Eye (tissue), 1 donor: ENCODE data around the gene ANTXR2.
"Not testable (repeated sequence)": the region's sequence is repeated elsewhere in the genome, so short reads cannot be mapped to it uniquely, and the experiment has no call there.

Experiments
- DNase-seq: peaks from one replicate; pipeline ENCODE4 v3.0.0-alpha.2; 2015

The ANTXR2 gene

DNA sequence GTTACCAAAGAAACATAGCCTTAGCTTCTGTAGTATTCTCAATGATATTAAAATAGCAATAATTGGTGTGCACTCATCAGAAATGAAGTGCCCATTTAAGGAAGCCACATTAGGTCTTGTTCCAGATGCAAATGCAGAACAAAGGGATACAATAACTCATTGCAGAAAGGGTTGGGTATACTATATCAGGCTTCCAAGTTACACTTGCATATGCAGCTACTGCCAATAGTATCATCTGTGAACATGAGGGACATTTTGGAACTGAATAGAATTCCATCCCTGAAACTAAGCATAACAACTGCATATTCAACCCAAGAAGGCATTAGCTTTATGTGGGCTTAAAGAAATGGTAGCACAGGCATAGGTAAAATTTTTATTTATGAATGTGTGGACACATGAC is 167.8 kb downstream of the ANTXR2 start:
- DNase-seq = no peak

DNA sequence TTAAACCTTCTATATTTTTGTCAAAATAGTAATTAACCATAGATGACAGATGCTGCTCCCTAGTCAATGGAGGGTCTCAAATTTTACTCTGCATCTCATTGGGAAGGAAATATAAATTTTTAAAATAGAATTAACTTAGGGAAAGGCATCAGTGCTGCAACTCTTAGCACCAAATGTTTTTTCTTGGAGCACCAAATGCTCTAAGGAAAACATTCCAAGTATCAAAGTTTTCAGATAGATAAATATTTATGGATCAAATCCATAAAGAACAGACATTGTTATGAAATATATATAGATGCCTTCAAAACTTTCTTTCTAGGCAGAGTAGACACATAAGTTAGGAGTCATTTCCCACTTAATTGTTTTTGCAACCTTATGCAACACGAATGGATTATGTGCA is 168.7 kb downstream of the ANTXR2 start:
- no peak for DNase-seq

DNA sequence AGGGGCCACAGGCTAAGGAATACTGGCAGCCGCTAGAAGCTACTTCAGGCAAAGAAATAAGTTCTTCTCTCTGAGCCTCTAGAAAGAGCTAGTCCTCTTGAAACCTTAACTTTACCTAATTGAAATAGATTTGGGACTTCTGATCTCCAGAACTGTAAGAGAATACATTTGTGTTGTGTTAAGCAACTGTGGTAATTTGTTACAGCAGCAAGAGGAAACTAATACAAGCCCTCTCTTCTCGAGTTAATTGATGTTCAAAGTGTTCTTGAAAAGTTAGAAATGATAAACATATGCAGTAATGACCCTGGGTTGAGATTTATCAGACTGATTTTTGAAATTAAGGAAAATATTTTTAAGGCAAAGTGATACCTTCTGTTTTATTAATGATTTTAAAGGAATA is 172.8 kb downstream of the ANTXR2 start:
- DNase-seq = no peak

DNA sequence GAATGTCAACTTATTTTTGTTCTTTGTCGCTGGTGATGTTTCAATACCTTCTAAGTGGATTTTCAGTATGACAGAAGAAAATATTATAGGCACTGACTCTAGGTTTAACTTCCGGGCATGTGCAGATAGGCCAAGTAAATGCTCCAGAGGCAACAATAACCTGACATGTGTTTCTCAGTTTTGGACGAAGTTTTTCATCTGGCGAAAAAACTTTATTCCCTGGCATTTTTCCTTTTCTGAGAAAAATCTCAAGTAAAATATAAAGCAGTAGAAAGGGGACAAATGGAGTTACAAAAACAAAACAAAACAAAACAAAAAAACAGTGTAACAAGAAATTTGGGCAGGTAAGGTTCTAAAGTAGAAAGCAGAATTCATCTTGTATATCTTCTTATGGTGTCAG is 173.5 kb downstream of the ANTXR2 start:
- no peak for DNase-seq

DNA sequence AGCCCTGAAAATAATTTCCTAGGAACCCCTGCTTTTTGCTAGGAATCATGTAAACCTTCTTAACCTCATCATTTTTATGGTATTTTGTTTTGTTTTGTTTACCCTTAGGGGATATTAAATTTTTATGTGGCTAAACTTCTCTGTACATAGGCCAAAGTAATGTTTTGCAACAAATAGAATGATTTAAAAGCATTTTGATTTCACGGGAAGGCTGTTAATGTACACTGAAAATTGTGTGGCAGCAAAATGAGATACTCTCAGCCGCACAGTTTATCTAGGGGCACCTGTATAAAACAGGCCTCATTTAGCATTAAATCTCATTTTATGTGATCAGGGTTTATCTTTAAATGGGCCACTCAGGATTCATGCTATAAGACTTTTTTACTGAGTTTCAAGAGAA is 175.0 kb downstream of the ANTXR2 start:
- DNase-seq = no peak

DNA sequence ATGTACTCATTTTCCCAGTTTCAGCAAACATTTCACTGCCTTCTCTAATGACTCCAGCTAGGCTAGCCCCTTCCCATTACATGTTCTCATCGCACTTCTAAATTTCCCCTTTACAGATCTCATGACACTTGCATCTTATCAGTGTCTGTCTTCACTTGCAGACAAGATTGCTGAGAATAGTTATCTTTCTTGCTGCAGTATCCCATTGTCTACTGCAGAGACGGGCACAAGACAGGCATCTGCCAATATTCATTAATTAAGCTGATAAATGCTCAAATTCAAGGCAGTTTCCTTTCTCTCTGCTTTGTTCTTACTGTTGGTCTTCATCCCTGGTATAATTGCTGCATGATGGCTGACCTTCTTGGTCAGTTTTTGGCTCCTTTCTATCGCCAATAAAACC is 175.9 kb downstream of the ANTXR2 start:
- DNase-seq = no peak

DNA sequence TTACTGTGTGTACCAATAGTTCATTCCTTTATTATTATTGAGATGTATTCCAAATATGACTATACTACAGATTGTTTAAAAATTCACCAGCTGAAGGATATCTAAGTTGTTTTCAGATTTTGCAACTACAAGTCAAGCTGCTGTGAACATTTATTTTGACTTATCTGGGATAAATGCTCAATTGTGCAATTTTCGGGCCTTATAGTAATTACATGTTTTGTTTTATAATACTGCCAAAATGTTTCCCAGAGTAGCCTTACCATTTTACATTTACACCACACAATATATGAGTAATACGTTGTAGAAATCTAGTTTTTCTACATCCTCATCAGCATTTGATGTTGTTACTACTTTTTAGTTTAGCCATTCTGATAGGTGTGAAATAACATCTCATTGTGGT is 179.6 kb downstream of the ANTXR2 start:
- DNase-seq = no peak

DNA sequence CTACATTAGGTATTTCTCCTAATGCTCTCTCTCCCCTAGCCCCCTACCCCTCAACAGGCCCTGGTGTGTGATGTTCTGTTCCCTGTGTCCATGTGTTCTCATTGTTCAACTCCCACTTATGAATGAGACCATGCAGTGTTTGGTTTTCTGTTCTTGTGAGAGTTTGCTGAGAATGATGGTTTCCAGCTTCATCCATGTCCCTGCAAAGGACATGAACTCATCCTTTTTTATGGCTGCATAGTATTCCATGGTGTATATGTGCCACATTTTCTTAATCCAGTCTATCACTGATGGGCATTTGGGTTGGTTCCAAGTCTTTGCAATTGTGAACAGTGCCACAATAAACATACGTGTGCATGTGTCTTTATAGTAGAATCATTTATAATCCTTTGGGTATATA is 184.0 kb downstream of the ANTXR2 start:
- DNase-seq = not testable (repeated sequence)

DNA sequence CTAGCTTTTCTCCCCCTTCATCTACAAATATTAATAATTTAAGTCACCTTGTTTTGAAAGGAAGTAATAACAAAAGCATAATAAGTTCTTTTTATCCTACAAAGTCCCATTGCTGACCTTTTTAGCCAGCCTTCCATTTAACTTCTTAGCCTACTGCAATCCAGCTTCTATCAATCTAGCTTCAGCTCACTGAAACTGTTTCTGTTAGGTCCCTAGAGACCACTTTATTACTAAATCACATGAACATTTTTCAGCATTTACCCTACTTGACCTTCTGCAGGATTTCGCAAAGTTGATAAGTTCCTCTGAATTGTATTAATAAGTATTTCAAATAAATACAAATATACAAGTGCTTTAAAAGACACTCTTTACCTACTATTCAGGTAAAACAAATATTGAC is 186.5 kb downstream of the ANTXR2 start:
- no peak for DNase-seq

DNA sequence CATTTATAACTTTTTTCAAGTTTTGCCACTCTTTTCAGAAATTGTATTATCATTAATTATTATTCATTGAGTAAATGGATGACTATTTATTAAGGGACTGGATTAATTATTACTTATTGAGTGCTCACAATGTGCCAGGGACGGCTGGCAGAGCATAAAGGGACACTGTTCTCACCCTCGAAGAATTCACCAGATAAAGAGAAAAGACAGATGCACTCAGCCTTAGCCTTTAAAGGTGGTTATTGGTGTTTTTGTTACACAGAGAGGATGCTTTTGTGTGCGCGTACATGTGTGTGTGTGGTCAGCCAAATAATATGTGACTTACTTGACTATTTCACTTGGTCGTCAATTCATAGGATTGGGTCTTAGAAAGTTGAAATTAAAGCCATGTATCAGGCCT is 187.0 kb downstream of the ANTXR2 start:
- DNase-seq = no peak

DNA sequence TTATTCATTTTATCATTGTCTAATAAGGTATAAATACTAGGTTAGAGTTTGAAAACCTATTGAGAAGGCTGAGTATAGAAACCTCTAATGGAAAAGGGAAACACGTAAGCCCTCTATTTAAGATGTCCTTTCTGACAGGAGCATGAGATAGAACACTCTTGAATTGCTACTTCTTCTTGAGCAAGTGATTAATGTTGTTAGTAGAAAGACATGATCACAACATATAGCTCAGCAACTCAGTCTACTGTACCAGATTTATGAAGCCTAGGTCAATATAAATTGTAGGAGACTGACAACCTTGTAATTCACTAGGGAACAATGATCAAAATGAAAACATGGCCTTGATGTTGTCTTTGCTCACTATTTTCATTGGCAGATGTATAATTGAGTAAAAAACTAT is 189.7 kb downstream of the ANTXR2 start:
- no peak for DNase-seq

DNA sequence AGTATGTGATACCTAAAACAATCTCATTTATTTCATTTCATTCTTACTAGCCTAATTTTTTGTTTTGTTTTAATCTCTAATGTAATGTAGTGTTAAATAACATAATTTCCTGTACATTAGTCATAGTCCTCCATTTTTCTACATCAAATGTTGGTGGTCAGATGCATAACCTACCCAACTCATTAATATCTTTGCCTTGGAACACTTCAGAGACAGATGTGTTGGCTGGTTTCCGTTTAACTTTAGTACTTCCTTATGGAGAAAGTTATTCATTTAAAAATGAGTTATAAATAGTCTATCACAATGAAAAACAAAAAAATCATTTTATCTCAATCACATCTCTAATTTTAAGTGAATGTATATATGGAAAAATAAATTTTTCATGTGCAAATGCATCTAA is 190.2 kb downstream of the ANTXR2 start:
- no peak for DNase-seq

DNA sequence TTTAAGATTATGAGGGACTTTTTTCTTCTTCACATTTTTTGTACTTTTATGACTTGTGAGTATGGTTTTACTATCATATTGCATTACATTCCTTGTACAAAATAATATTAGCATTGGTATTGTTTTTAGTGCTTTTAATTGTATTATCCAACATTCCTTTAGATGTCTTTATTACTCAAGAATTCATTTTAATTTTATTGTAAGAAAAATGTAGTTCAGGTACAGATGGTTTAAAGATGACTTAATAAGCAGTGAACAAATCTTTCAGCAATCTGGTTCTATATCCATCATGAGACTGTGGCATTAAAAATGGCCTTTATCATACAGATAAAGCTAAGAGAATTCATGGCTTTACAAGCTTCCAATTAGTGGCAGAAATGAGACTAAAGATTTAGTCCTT is 191.6 kb downstream of the ANTXR2 start:
- no peak for DNase-seq

DNA sequence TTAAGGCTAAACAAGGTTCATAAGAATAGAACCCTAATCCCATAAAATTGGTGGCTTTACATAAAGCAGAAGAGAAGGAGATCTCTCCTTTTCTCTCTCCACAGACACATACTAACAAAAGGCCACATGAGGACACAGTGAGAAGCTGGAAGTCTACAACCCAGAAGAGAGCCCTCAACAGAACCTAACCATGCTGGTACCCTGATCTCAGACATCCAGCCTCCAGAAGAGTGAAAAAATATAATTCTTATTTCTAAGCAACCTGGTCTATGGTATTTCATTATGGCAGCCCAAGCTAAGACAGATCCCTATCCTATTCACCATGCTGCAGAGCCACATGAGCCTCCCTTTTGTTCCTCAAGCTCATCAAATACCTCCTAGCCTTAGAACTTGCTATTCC is 195.5 kb downstream of the ANTXR2 start:
- DNase-seq = no peak

DNA sequence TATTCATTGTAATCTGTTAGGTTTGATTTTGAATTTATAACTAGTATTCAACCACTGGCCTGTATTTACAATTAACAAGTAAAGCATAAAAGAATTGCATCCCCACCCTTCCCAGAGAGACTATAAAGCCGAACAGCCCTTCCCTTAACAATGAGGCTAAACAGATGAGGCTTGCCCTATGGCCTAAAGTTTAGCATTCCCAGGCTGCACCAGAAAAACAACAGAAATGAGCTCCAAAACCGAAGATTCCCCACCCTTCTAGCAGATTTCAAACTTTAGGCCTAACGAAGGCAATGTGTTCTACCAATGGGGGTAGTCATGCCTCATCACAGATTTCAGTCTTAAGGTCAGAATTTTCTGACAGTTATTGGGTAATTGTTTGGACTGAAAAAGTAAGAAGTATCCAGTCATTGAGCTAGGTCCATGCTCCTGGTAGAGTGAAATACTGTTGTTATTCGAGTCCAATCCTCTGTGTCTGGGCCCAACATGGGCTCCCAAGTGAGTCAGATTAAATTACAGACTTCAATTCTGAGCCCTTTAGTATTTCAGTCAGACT is 197.6 kb downstream of the ANTXR2 start:
- DNase-seq = no peak

DNA sequence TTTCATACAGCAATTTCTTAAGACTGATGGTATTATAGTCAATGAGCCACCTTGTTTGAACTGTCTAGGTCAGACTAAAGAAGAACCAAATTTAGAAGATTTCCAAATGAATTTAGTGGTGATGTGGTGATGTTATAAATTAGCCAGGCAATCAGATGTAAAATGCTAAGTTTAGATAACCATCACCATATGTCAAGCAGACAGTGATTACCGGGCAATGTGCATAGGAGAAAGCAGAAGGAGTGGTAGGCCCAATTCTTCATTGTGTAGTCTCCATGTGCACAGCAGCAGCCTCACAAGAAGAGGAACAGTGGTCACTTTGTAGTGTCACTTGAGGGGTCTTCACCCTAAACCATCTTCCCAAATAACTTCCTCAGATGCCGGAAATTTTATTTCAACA is 198.8 kb downstream of the ANTXR2 start:
- no peak for DNase-seq

DNA sequence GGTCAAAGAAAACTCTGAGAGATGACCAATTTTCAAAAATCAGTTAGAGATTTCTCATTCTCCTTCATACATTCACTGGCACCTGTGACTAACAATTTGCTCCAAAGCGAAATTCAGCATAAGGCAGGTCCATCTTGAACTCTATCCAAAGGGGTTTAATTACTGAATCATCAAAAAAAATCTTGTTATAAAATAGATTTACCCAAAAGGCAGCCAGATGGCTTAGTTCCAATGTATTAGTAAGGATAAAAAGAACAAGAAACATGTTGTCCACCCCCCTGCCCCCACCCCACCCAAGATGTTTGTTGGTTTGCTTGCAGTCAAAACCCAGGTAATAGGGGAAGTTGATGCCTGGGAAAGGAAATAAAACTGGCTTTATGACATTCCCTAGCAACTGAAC is 200.3 kb downstream of the ANTXR2 start:
- DNase-seq = no peak

DNA sequence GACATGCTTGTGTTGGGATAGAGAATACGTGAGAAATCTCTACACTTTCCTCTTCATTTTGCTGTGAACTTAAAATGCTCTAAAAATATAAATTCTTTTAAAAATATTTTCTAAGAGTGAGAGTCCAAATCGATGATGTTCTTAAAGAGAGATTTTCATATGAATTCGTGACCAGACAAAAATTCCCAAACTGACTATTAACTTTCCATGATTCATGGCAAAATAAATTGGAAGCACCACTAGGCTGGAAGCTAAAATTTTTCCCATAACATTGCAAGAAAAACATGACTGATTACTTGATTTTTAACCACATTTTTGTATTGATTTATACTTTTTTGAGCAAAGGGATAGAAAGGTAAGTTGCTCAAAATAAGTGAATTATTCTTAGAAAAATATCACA is 201.1 kb downstream of the ANTXR2 start:
- no peak for DNase-seq

DNA sequence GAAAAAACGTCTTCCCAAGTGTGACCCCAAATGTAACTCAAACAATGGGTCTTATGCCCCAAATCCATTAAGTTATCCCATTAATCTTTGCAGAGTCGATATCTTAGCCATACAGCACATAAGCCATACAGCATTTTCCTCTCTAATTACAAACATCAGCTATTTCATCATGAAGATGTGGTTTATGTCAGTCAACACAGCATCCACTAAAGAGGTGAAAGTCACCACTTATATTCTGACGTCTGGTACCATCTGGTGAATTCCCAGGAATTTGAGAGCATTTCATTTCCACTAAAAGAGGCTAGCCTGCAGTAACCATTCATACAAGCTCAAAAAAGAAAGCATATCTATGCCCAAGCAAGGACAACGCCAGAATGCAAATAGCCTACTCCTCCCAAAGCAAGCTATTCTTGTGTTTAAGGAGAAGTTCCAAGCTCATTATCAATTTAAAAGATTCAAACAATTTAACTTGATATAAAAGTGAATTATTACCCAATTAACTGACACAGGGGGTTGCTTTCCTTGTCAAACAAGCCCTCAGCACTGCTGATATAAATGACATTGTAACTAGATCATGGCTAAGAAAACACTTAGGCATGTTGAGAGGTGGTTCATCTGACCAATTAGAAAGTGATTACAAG is 203.3 kb downstream of the ANTXR2 start:
- DNase-seq = no peak

DNA sequence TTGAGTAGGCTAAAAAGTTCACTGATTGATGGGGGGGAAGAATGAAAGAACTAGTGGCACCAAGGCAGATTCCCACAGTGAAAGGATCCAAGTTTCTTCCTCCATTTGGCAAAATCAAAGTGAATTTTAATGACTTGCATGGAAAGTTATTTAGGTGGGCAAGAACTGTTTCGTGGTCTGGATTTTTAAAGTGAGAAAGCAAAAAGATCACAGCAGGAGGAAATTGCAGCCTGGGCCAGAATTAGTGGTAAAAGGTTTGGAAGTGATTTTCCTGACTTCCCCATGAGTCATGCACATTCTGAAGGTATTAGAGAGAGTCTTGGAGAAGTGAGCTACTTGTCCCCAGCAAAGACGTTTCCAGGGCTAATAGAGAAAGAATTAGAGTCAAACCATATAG is 207.8 kb downstream of the ANTXR2 start:
- DNase-seq = no peak

DNA sequence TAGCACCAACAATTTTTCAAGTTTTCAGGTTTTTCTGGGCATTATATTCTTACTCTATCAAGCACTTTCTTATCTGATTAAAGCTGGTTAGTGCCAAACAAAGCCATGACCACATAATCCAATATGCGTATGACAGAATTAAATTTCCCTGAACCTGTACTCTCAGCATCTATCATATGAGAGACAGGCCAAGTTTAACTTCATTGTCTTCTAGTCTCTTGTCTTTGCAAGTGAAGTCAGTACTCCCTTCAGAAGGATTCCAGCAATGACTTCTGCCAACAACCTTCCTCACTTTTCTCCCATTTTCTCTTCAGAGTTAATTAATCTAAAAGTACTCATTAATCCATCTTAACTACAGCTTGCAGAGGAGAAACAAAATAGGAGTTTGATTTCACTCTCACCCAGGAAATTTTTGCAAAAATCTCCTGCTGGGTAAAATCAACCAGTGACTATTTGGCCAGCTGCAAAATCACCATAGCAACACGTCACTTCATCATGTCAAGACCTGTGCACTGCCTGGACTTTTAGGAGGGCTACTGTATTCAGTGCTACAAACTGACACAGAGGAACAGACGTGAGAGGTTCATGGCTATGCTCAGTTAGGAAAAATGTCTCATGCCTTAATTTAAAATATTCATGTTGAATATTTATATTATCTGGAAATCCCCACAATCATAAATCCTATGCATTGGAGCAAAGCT is 208.4 kb downstream of the ANTXR2 start:
- peak; percentile 22 for DNase-seq

DNA sequence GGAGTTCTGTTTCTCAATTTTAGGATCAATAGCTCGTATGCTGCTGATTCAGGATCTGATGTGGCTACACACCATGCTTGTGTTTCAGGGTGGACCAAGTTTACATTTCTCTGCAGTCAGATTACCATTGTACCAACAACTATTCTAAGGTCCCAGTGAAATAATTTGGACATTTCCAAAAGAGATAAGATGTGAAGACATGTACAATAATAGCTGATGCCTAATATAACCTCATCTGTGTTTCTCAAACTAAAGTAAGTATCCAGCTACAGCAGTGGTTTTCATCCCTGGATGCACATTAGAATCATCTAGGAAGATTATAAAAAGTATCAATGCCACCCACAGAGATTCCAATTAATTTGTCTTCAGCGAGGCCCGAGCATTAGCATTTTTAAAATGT is 209.7 kb downstream of the ANTXR2 start:
- DNase-seq = no peak

DNA sequence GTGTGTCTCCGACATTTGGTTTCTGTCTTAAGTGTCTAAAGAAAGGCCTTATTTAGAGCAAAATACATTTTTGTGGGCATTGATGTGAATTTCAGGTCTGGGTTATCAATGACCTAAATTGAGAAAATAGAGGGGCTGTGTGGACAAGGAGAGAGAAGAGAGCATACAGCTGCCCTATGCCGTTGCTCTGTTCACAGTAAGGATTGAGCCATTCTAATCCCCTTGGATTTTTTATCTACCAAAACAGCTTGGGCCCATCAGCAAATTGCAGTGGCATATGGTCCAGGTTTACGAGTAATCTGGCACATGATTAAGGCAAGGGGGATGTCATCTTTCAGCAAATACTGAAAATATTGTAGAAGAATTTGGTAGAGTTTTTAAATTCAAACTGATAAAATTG is 210.2 kb downstream of the ANTXR2 start:
- no peak for DNase-seq

DNA sequence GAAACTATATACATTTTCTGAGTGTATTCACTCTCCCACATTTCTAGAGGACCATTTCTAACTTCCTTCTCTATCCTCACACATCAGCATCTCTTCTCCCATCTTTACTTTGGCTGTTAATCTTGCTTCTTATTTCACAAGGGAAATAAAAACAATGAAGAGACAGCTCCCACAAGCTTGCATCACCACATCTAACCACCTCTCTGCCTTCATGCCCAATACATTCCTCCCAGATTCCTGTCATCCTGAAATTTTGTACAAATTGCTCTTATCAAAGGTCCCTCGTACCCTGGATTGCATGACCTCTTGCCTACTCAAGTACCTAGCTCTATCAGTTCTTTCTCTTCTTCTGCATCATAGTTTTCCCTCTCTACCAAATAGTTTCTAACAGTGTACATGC is 215.2 kb downstream of the ANTXR2 start:
- DNase-seq = no peak

DNA sequence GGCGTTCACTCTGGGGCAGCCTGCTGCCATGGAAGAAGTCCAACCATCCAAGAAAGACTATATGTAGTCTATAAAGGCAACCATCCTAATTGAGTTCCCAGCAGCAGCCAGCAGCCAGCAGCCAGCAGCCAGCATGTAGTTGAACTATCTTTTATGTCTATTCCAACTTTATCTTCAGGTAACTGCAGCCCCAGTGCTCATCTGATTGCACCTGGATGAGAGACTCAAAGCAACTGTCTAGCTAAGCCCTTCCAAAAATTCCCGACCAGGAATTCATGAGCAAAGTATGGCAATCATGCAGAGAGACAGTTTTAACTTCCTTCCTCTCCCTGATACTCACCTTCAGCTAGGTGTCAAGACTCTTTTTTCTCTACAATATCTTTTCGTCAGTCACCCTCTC is 216.8 kb downstream of the ANTXR2 start:
- DNase-seq = no peak
